Right forelimb (tissue), 1 donor: ENCODE results near the gene ARL11.

Experiments used
- DNase-seq: peaks from one replicate; pipeline ENCODE4 v3.0.0-alpha.2; 2018

The ARL11 gene

GRCh38 chr13:49615836-49616675, 12.3 kb upstream of the ARL11 start:
- DNase-seq, result no peak

- no peak for DNase-seq
These were observed 11.6 kb upstream of the ARL11 start for GRCh38 chr13:49616676-49617065.

- DNase-seq, result no peak
These were observed 8.1 kb upstream of the ARL11 start for GRCh38 chr13:49620170-49620621.

DNA sequence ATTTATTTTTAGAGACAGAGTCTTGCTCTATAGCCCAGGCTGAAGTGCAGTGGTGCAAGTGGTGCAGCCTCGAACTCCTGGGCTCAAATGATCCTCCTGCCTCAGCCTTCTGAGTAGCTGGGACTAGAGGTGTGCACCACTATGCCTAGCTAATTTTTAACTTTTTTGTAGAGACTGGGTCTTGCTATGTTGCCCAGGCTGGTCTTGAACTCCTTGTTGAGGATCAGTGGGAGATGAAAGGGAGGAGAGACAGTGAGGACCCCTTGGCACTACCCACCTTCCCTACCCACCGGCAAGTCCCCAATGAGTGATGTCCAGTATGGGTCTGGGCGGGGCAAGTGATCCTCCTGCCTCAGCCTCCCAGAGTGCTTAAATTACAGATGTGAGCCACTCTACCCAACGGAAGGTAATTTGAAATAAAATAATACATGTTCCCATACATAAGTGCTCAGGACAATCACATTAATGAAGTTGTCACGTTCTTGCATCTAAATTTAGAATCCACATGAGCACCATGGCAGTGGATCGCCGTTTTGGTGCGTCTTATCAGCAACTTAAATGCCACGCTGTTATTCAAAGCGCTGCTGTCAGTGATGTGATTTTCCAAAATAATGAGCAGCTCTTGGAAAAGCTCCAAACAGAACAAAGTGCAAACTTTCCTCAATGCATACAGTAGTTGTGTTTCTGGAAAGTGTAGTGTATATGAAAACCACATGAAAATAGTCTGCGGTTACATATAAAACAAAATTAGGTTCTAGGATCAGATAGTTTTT, 5.9 kb upstream of the ARL11 start:
- no peak for DNase-seq

DNA sequence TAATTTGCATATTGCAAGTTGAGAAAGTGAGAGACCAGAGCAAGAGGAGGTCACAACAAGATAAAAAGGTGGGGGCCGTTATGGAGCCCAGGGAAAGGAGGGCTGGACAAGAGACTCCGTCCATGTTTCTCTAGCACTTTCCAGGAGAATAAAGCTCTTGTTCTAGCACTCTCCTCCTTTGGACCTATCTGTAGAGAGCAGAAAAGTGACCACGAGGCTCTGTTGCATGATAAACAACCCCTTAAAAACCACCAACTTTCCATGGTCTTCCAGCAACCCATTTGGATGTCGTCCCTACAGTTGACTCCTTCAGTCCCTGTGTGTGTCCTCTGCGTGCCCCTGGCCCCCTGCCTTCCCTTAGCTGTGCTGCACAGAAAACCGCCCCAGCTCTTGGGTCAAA, 4.1 kb upstream of the ARL11 start:
- DNase-seq, result no peak

DNA sequence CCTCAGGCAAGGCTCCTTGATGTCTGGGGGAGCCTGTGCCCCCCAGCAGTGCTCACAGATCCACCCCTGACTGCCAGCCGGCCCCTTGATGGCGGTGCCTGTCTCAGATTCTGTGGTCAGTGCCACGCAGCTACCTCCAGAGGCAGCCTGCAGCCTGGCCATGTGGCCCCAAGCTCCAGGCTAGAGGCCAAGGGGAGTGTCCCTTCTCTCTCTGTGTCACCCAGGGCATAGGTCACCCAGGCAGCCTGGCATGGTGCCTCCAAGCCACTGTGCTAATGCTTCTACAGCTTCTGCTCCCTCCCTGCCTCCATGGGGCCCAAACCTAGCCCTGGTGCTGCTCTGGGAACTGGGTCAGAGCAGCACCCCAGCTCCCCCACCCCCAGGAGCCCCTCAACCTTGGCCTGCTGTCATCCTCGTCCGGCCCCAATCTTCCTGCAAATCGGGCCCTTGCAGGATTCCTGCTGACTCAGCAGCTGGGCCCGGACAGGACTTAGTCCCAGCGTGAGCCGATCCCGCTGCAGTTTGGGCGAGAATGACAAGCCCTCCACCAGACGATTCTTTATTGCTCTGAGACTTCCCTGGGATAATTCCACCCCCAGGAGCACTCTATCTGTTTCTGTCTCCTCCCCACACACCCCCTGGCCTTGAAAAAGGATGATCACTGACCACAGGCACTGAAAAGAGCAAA, 2.8 kb upstream of the ARL11 start:
- no peak for DNase-seq

- DNase-seq, result no peak
These were observed 1.1 kb downstream of the ARL11 start for GRCh38 chr13:49629196-49629938.

DNA sequence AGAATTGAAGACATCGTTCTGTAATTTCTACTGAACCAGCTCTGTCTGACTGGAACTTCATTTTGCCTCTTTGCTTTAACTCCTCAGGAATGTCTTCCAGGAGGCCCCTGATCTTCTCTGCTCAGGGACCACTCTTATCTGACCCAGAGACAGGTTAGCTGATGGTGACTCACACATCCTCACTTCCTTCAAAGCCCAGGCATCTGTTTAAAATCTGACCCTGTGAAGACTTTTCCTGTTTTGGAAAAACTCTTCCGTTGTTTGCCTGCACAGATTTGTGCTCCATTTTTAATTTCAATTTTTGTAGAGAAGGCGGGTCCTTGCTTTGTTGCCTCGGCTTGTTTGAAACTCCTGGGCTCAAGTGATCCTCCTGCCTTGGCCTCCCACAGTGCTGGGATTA, 1.6 kb downstream of the ARL11 start:
- no peak for DNase-seq

DNA sequence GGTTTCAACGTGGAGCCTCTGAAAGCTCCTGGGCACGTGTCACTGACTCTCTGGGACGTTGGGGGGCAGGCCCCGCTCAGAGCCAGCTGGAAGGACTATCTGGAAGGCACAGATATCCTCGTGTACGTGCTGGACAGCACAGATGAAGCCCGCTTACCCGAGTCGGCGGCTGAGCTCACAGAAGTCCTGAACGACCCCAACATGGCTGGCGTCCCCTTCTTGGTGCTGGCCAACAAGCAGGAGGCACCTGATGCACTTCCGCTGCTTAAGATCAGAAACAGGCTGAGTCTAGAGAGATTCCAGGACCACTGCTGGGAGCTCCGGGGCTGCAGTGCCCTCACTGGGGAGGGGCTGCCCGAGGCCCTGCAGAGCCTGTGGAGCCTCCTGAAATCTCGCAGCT, 2.3 kb downstream of the ARL11 start:
- DNase-seq, result no peak

DNA sequence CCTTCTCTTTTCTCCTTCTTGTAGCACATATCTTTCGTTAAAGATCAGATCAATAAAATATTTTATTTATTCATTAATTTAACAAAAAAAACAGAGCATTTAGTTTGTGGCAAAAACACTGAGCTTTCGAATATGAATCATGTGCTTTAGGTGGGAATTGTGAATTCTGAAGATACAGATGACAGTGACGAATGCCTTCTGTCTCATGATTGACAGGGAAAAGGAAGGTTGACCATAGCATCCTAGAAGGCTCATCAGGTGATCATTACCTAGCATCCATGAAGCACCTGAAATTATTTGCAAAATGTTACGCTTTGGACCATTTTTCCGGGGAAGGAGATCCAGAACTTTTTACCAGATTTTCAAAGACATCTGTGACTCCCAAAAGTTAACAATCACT, 3.8 kb downstream of the ARL11 start:
- no peak for DNase-seq

GRCh38 chr13:49633710-49634109, 5.4 kb downstream of the ARL11 start:
- no peak for DNase-seq

DNA sequence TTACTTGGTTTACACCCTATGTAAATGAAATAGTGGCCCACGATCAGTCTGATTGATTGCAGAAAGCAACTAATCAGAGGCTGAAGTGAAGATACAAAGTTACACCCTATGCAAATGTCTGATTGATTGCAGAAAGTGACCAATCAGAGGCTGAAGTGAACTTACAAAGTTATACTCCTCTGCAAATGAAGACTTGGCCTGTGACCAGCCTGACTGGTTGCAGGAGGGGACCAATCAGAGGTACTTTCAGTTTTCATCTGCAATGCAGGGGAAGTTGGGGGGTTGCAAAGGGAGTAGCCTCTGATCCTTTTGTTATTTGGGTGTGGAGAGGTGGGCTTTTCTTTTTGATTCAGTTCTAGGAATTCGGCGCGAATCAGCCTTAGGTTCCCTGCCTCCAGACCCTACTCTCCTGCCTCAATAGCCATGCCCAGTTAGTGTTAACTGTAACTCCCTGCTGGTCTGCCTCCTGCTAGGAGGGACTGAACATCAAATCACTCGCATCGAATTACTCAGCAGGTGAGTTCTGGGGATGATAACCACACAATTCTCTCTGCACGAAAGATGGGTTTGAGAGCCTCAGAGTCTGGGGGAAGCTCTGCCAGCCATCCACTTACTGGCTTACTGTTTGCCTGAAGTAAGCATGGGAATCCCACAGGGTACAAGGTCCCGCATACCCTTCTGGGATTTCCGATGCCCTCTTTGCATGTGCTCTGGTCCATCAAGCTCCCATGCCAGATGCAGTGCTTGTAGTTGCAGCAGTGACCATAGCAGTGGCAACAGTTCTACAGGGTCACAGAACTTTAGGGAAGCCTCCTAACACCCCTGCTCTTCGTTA, 7.5 kb downstream of the ARL11 start:
- DNase-seq, result no peak

- no peak for DNase-seq
These were observed 8.4 kb downstream of the ARL11 start for GRCh38 chr13:49636705-49637104.

DNA sequence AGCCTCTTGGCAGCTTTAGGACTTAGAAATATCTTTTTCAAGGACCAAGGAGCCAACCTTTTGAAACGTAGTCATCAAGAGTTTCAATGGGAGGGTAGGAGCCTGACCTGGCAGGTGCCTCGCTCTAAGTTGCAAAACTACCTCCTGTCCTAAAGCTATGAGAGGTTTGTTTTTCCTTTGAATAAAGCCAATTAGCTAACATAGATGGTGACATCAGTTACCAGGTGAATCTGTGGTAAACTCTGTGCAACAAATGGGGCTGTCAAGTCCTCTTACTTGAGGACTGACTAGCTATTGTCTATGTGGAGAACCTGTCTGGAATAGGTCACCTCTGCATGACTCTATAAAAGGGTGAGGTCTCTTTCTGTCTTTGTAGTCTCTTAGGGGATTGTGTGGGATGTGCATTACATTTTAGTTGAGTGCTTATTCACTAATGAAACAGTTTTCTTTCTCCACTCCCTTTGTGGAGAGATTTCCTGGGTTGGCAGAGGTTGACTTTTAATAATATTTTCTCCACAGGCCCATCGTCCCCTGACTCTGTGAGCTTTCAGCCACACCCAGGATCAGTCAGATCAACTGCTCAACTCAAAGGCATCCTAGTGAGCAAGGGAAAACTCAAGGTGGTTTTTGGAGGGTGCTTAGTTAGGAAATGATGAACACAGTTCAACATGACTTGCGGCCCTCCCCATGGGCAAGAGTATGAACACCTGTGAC, 9.9 kb downstream of the ARL11 start:
- DNase-seq, result no peak

- no peak for DNase-seq
These were observed 10.4 kb downstream of the ARL11 start for GRCh38 chr13:49638744-49639072.

- no peak for DNase-seq
These were observed 13.5 kb downstream of the ARL11 start for GRCh38 chr13:49641801-49642291.

DNA sequence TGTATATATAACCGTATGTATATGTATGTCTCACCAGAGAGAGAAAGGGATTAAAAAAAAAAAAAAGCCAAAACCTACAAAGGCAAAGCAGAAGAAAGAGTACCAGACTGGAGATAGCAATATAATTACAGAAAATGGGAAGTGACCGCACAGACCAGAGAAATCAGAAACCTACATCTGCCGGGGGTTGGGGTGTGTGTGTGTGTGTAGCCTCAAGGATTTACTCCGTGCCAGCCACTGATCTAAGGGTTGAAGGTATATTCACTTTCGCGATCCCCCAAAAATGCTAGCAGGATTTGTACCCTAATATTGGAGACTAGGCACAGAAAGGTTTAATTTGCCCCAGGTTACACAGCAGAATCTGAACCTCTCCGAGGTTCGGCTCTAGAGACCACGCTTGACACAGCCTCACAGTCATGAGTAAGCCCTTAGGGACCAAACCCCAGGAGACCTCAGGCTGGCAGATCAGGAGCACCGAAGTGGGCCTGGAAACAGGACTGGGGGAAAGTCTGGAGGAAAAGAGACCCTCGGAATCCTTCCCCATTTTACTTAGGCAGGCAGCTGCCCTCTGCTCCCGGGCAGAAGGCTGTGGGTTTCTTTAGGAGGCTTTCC, 14.8 kb downstream of the ARL11 start:
- no peak for DNase-seq

GRCh38 chr13:49645451-49645850, 17.1 kb downstream of the ARL11 start:
- DNase-seq, result no peak

DNA sequence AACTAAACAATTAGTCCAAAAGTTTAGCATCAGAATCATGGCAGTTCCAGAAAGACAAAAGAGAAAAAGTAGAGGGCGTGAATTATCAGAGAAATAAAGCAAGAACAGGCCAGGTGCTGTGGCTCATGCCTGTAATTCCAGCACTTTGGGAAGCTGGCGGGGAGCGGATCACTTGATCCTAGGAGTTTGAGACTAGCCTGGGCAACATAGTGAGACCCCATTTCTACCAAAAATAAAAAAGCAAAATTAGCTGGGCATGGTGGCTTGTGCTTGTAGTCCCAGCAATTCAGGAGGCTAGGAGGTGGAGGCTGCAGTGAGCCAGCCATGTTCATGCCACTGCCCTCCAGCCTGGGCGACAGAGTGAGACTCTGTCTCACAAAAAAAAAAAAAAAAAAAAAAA, 18.4 kb downstream of the ARL11 start:
- DNase-seq, result no peak

- DNase-seq, result no peak
These were observed 21.1 kb downstream of the ARL11 start for GRCh38 chr13:49649244-49649962.
